ENCODE data around the gene COL19A1.

DNA sequence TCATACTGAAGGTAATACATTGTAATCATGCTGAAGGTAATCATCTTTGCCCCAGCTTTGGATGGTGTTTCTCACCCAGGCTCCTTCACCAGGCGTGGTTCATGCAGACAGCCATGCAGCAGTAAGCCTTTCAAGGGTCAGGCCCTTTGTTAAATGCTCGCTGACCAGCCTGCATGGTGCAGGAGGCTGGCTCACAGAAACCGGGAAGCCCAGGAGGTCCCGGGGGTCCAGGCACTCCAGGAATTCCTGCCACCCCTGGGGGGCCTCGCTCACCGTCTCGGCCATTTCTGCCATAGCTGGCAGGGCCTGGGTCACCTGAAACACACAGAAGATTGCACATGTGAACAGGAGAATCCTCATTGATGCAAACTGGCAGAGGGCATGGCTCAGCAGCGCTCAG is 350.4 kb downstream of the COL19A1 start:
- TF ChIP-seq, protein P1, sequence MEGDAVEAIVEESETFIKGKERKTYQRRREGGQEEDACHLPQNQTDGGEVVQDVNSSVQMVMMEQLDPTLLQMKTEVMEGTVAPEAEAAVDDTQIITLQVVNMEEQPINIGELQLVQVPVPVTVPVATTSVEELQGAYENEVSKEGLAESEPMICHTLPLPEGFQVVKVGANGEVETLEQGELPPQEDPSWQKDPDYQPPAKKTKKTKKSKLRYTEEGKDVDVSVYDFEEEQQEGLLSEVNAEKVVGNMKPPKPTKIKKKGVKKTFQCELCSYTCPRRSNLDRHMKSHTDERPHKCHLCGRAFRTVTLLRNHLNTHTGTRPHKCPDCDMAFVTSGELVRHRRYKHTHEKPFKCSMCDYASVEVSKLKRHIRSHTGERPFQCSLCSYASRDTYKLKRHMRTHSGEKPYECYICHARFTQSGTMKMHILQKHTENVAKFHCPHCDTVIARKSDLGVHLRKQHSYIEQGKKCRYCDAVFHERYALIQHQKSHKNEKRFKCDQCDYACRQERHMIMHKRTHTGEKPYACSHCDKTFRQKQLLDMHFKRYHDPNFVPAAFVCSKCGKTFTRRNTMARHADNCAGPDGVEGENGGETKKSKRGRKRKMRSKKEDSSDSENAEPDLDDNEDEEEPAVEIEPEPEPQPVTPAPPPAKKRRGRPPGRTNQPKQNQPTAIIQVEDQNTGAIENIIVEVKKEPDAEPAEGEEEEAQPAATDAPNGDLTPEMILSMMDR (IDR thresholded peaks at IDR 0.05), result no peak
- TF ChIP-seq POLR2AphosphoS5 (IDR thresholded peaks at IDR 0.05; ENCODE audit: insufficient read depth in 1 of 2, low read depth in 1 of 2), result no peak
- no peak for TF ChIP-seq POLR2A (IDR thresholded peaks at IDR 0.05)

All from vagina (tissue), 2 donors.